GM18517 (cell line): Measurements from ENCODE around the gene LAMP1.
"Not testable (repeated sequence)": the region's sequence is repeated elsewhere in the genome, so short reads cannot be mapped to it uniquely, and the experiment has no call there.

ENCODE experiments used
- ATAC-seq: cut with Tn5 transposase; IDR thresholded peaks from one replicate; pipeline ENCODE4 v1.9.1; 2021; ENCODE audit warnings: mild to moderate bottlenecking, moderate library complexity; ENCODE audit not compliant: unreplicated experiment

LAMP1 gene

DNA sequence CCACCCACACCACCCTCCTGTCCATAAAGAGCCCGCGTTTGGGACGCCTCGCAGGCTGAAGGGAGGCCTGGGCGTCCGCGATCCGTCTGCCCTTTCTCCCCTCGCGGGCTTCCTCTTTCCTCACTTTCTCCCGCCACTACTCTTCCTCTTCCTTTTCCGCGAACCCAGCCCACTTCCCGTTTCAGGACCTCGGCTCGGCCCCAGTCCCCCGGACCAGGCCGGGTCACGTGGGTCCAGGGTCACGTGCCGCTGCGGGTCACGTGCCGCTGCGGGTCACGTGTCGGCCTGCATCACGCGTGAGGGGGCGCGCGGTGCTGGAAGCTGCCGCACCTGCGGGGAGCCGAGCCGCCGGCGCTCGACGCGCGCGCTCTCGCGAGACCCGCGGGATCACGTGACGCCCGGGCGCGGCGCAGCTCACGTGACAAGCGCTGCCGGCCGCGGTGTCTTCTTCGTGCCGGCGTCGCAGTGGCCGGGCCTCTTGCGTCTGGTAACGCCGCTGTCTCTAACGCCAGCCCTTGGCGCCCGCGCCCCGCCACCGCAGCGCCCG is at the start of gene LAMP1:
LAMP1 (plus strand) TSS at position 417 of the 547 bp plus-strand sequence. CDS start 196 bp downstream, outside the sequence.
- peak; percentile 72 for ATAC-seq

- no peak for ATAC-seq
Observed at GRCh38 chr13:113252516-113253095, 44.4 kb upstream of the LAMP1 start.

DNA sequence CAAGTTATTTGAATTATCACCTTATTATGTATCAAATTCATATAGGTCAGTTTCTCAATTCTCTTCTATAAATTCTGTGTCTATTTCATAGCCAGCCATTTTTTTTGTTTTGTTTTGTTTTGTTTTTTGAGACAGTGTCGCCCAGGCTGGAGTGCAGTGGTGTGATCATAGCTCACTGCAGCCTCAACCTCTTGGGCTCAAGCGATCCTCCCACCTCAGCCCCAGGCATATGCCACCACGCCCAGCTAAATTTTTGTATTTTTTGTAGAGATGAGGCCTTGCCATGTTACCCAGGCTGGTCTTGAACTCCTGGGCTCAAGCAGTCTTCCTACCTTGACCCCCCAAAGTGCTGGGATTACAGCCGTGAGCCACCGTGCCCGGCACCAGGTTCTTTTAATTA is 39.1 kb upstream of the LAMP1 start:
- not testable (repeated sequence) for ATAC-seq

DNA sequence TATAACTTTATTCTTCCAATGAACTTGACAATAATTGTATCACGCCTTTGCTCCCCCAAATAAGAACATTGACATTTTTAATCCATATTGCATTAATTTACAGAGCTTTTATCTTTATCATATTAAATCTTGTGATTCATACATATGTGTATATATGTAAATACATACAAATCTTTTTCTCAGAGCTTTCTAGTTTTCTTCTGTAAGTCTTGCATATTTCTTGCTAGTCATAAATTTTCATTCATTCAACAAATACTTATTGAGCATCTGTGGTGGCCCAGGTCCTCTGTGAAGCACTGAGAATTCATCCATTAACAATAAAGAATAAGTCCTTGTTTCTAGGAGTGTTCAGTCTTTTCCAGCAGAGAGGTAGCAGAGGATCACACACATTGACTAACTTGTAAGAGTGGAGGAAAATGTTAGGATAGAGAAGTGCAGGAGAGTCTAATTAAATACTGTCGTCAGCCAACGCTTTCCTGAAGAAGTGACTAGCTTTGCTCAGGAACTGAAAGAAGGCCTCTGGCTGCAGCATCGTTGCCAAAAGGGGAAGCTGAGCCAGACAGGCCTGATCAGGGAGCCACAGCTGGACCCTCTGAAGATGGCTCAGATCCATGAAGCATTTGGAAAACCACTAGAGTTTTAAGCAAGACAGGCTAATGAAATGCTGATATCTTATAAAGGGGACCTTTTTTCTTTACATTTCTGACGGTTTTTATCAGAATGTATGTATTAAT is 38.6 kb upstream of the LAMP1 start:
- no peak for ATAC-seq

DNA sequence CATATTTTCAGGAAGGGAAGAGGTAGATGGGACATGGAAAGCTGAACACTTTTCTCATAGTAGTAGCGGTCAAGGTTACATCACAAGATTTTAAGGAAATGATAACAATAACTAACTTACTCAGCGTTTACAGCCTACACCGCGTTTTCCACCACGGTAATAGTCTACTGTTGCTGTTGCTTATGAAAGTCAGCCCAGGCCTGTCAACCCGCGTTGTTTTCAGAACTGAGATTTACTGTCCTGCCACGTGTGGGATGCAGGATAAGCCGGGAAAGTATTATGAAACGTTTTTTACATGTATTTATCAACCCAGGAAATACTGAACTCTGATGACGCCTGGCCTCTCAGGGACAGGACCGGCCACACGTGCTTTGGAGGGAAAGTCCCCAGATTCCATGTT is 36.0 kb upstream of the LAMP1 start:
- ATAC-seq: no peak

- ATAC-seq: not testable (repeated sequence)
Observed at GRCh38 chr13:113263016-113263415, 34.0 kb upstream of the LAMP1 start.

DNA sequence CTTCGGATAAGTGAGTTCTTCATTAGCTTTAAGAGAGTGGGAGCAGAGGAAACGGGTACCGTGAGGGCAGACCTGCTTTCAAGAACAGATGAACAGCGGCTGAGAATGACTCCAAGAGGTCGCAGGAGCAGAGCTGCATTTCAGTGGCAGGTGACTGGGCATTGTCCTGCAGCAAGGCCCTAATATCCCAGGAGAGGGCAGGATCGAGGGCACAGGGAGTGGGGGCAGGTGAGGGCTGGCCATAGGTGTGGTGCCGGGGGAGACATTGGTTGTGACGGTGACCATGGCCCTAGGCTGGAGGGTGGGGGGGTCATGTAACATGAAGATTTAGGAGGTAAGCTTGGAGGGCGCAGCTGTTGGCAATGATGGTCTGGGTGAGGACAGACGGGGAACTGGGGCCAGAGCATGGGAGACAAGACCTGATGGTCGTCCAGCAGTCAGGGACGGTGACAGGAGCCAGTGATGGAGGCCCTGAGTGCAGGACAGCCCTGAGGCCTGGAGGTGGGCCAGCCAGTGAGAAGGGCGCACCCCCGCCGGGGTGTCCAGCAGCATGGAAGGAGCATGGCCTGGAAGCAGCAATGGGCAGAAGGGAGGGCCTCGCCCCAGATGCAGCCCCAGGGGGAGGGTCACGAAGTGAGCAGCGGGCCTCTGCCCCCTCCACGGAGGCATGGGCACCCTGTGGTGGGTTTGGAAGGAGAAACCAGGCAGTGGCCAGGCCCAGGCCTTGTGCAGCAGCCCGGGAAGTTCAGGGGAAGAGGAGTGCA is 29.2 kb upstream of the LAMP1 start:
- no peak for ATAC-seq

DNA sequence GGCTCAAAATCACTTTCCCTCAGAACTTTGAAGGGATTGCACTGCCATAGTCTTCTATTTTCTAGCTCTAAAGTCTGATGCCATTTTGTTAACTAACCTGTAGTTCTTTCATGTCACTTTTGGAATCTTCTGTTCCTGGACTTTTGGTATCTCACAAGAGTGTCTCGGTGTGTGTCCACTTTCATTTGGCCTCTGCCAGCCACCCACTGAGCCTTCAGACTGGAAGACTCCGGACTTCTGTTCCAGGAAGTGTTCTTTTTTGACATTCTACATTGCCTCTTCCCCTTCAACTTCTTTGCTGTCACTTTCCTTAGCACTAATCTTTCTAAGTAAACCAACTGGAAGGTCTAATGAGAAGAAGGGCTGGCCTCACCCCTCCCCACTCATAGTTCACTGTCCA is 25.0 kb upstream of the LAMP1 start:
- ATAC-seq: no peak

DNA sequence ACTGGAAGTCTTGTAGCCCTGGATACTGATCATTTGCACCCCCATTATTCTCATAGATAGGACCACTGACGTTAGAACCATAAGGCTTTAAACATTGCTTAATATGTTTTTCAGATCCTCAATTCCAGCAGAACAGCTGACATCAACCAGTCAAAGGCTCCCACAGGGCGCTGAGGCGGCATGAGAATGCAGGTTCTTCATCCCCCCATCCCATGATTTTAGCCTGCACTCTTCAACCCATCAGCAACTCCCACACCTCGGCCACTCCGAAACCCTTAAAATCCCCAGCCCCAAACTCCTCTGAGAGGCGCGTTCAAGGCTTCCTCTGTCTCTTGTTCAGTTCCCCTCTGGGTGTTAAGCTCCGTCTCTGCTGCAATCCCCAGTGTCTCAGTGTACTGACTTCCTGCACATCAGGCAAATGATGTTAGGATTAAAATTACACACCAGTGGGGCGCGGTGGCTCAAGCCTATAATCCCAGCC is 24.3 kb upstream of the LAMP1 start:
- no peak for ATAC-seq

GRCh38 chr13:113273321-113273720 is 23.7 kb upstream of the LAMP1 start:
- ATAC-seq: no peak

- ATAC-seq: no peak
Observed at GRCh38 chr13:113273851-113274590, 23.0 kb upstream of the LAMP1 start.

- no peak for ATAC-seq
Observed at GRCh38 chr13:113274721-113275120, 22.3 kb upstream of the LAMP1 start.

GRCh38 chr13:113275387-113275786 is 21.7 kb upstream of the LAMP1 start:
- no peak for ATAC-seq

GRCh38 chr13:113280126-113280525 is 16.9 kb upstream of the LAMP1 start:
- no peak for ATAC-seq

GRCh38 chr13:113283904-113284303 is 13.1 kb upstream of the LAMP1 start:
- ATAC-seq: no peak

DNA sequence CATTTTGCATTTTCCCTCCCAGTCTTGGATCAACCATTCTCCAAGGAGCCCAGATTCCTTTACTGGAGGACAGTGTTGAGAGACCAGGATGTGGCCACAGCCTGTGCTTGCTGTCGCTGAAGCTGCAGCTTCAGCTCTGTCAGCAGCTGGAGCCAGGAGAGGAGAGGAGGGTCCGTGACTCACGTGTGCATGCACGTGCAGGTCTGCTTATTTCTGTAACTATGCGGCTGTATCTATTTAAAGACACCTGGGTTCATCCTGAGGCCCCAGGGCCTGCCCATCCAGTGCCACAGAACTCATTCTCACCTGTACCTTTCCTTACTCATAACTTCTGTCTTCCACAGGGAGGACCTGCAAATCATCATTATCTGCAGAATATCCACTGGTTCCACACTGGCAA is 8.2 kb upstream of the LAMP1 start:
- ATAC-seq: no peak

- ATAC-seq: no peak
Observed at GRCh38 chr13:113291129-113291528, 5.9 kb upstream of the LAMP1 start.

GRCh38 chr13:113292021-113292862 is 4.8 kb upstream of the LAMP1 start:
- ATAC-seq: no peak

GRCh38 chr13:113293686-113294085 is 3.4 kb upstream of the LAMP1 start:
- ATAC-seq: no peak

- ATAC-seq: no peak
Observed at GRCh38 chr13:113295776-113296175, 1.3 kb upstream of the LAMP1 start.
